Neural crest cell (in vitro differentiated cells): ENCODE data around the gene UGT1A8. TPM values are rescaled to one million over a fixed set of nuclear protein-coding genes. Genes with fewer than 3 reads are reported as not detected.

Experiments used
- DNase-seq: peaks from one replicate; pipeline ENCODE4 v3.0.0; 2021; ENCODE audit warnings: low read depth, mixed read lengths, low spot score
- H3K27ac Mint-ChIP-seq: one replicate; pipeline ENCODE4 v1.8.0; 2021; ENCODE audit warnings: mild to moderate bottlenecking, mixed read lengths; ENCODE audit not compliant: unreplicated experiment
- H3K27me3 Mint-ChIP-seq: 2 replicates; pipeline ENCODE4 v1.8.0; 2021; ENCODE audit warnings: low read depth, mild to moderate bottlenecking, mixed read lengths
- H3K36me3 Mint-ChIP-seq: 2 replicates; pipeline ENCODE4 v1.8.0; 2021; ENCODE audit warnings: low read depth, mild to moderate bottlenecking, mixed read lengths
- H3K4me1 Mint-ChIP-seq: 2 replicates; pipeline ENCODE4 v1.8.0; 2021; ENCODE audit warnings: mixed read lengths
- H3K4me3 Mint-ChIP-seq: one replicate; pipeline ENCODE4 v1.8.0; 2021; ENCODE audit warnings: mild to moderate bottlenecking, mixed read lengths
- H3K9me3 Mint-ChIP-seq: 2 replicates; pipeline ENCODE4 v1.8.0; 2021; ENCODE audit warnings: mixed read lengths
- total RNA-seq: library from RNA; stranded (reverse); gene quantifications from 2 replicates; pipeline ENCODE4 v1.2.1, GENCODE V29; 2021
- TF ChIP-seq, protein P1 (sequence below): fragments of 200-600 bp; sonication (generic); conservative IDR thresholded peaks from 2 replicates; pipeline ENCODE4 v1.5.0; 2021; ENCODE audit warnings: antibody characterized with exemption, mild to moderate bottlenecking

UGT1A8 gene
- total RNA-seq, 1 donor from 2014 or later: not detected

DNA sequence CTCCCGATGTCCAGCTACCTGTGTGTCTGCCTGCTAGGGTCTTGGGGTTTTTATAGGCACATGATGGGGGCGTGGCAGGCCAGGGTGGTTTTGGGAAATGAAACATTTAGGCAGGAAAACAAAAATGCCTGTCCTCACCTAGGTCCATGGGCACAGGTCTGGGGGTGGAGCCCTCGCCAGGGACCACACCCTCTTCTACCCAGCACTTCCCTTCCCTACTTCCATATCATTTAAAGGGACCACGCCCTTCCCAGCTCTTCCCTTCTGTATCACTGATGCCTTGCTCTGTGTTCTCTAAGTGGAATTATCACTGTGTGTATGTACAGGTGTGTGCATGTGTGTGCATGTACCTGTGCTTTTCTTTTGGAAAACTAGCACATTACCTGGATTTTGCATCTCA is 149.0 kb downstream of the UGT1A8 start:
- no peaks in the 10 kb centered on the region for H3K27me3 Mint-ChIP-seq
- peaks cover 5% of the 10 kb centered on the region for H3K9me3 Mint-ChIP-seq
- peaks cover 11% of the 10 kb centered on the region for H3K4me1 Mint-ChIP-seq
- H3K4me3 Mint-ChIP-seq: no peak overlapping the region
- DNase-seq: no peak
- H3K36me3 Mint-ChIP-seq: peaks cover 2% of the 10 kb centered on the region
- no peak overlapping the region for H3K27ac Mint-ChIP-seq
- TF ChIP-seq, protein P1, sequence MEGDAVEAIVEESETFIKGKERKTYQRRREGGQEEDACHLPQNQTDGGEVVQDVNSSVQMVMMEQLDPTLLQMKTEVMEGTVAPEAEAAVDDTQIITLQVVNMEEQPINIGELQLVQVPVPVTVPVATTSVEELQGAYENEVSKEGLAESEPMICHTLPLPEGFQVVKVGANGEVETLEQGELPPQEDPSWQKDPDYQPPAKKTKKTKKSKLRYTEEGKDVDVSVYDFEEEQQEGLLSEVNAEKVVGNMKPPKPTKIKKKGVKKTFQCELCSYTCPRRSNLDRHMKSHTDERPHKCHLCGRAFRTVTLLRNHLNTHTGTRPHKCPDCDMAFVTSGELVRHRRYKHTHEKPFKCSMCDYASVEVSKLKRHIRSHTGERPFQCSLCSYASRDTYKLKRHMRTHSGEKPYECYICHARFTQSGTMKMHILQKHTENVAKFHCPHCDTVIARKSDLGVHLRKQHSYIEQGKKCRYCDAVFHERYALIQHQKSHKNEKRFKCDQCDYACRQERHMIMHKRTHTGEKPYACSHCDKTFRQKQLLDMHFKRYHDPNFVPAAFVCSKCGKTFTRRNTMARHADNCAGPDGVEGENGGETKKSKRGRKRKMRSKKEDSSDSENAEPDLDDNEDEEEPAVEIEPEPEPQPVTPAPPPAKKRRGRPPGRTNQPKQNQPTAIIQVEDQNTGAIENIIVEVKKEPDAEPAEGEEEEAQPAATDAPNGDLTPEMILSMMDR: no peak

DNA sequence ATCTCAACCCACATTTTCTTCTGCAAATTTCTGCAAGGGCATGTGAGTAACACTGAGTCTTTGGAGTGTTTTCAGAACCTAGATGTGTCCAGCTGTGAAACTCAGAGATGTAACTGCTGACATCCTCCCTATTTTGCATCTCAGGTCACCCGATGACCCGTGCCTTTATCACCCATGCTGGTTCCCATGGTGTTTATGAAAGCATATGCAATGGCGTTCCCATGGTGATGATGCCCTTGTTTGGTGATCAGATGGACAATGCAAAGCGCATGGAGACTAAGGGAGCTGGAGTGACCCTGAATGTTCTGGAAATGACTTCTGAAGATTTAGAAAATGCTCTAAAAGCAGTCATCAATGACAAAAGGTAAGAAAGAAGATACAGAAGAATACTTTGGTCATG is 150.6 kb downstream of the UGT1A8 start:
- H3K9me3 Mint-ChIP-seq: peaks cover 5% of the 10 kb centered on the region
- H3K27ac Mint-ChIP-seq: peak overlapping the region; percentile 93
- TF ChIP-seq, protein P1: no peak
- DNase-seq: peak; percentile 40
- peak overlapping the region; percentile 11 for H3K4me3 Mint-ChIP-seq
- peaks cover 2% of the 10 kb centered on the region for H3K36me3 Mint-ChIP-seq
- peaks cover 16% of the 10 kb centered on the region for H3K4me1 Mint-ChIP-seq
- no peaks in the 10 kb centered on the region for H3K27me3 Mint-ChIP-seq

GRCh38 chr2:233769260-233769659 is 151.8 kb downstream of the UGT1A8 start:
- Mint-ChIP-seq H3K4me3 (no peak overlapping the region), H3K4me1 (peaks cover 16% of the 10 kb centered on the region), H3K27ac (peak overlapping the region; percentile 70), H3K27me3 (no peaks in the 10 kb centered on the region), H3K9me3 (peaks cover 5% of the 10 kb centered on the region), H3K36me3 (peaks cover 2% of the 10 kb centered on the region)
- TF ChIP-seq, protein P1: no peak
- DNase-seq: no peak

DNA sequence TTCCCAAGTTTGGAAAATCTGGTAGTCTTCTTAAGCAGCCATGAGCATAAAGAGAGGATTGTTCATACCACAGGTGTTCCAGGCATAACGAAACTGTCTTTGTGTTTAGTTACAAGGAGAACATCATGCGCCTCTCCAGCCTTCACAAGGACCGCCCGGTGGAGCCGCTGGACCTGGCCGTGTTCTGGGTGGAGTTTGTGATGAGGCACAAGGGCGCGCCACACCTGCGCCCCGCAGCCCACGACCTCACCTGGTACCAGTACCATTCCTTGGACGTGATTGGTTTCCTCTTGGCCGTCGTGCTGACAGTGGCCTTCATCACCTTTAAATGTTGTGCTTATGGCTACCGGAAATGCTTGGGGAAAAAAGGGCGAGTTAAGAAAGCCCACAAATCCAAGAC is 154.7 kb downstream of the UGT1A8 start:
- peaks cover 16% of the 10 kb centered on the region for H3K4me1 Mint-ChIP-seq
- no peak for DNase-seq
- no peaks in the 10 kb centered on the region for H3K27me3 Mint-ChIP-seq
- no peak overlapping the region for H3K27ac Mint-ChIP-seq
- peaks cover 11% of the 10 kb centered on the region for H3K9me3 Mint-ChIP-seq
- TF ChIP-seq, protein P1: no peak
- H3K4me3 Mint-ChIP-seq: no peak overlapping the region
- peaks cover 2% of the 10 kb centered on the region for H3K36me3 Mint-ChIP-seq

- TF ChIP-seq, protein P1: no peak
- Mint-ChIP-seq H3K27ac (no peak overlapping the region), H3K36me3 (peaks cover 2% of the 10 kb centered on the region), H3K9me3 (peaks cover 11% of the 10 kb centered on the region), H3K4me3 (no peak overlapping the region), H3K4me1 (peaks cover 12% of the 10 kb centered on the region), H3K27me3 (no peaks in the 10 kb centered on the region)
- no peak for DNase-seq
Observed at GRCh38 chr2:233772583-233772982, 155.2 kb downstream of the UGT1A8 start.

DNA sequence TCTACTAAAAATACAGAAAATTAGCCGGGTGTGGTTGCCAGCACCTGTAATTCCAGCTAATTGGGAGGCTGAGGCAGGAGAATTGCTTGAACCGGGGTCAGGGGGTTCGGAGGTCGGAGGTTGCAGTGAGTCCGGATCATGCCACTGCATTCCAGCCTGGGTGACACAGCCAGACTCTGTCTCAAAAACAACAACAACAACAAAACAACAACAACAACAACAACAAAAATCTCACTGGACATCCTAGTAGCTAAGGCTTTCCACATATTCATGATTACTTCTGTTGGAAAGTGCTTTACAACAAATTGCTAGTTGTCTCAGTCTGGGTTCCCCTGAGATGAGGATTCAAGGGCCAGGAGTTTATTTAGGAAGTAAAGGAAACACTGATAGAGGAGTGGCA is 156.4 kb downstream of the UGT1A8 start:
- no peak overlapping the region for H3K27ac Mint-ChIP-seq
- H3K27me3 Mint-ChIP-seq: no peaks in the 10 kb centered on the region
- TF ChIP-seq, protein P1: no peak
- H3K9me3 Mint-ChIP-seq: peaks cover 9% of the 10 kb centered on the region
- H3K4me1 Mint-ChIP-seq: peaks cover 5% of the 10 kb centered on the region
- no peak for DNase-seq
- H3K4me3 Mint-ChIP-seq: no peak overlapping the region
- peaks cover 2% of the 10 kb centered on the region for H3K36me3 Mint-ChIP-seq
